KMS-11 (cell line): ENCODE measurements around the gene ATP9B.
A peak's percentile ranks its signal among the peaks of the same experiment; 100 is the strongest.
"Not testable (repeated sequence)": the region's sequence is repeated elsewhere in the genome, so short reads cannot be mapped to it uniquely, and the experiment has no call there.

Experiments used
- H2AFZ ChIP-seq: fragments of 200-600 bp; sonication (generic); 2 replicates; pipeline ENCODE4 v1.6.1; 2016; ENCODE audit warnings: antibody characterized with exemption, mixed run types, low read depth
- H3K27ac ChIP-seq: fragments of 200-600 bp; sonication (generic); 2 replicates; pipeline ENCODE4 v1.6.1; 2016; ENCODE audit warnings: mild to moderate bottlenecking, mixed run types
- H3K27me3 ChIP-seq: fragments of 200-600 bp; sonication (generic); 2 replicates; pipeline ENCODE4 v1.6.1; 2017; ENCODE audit warnings: mild to moderate bottlenecking, low read depth, mixed run types, moderate library complexity; ENCODE audit not compliant: insufficient read depth
- H3K36me3 ChIP-seq: fragments of 200-600 bp; sonication (generic); 2 replicates; pipeline ENCODE4 v1.6.1; 2017; ENCODE audit warnings: mild to moderate bottlenecking, mixed run types; ENCODE audit not compliant: insufficient read depth
- H3K4me1 ChIP-seq: fragments of 200-600 bp; sonication (generic); 2 replicates; pipeline ENCODE4 v1.6.1; 2016; ENCODE audit warnings: mild to moderate bottlenecking, low read depth, mixed run types; ENCODE audit not compliant: poor library complexity, severe bottlenecking
- H3K4me2 ChIP-seq: fragments of 200-600 bp; sonication (generic); 2 replicates; pipeline ENCODE4 v1.7.0; 2016; ENCODE audit warnings: mild to moderate bottlenecking, mixed run types
- H3K4me3 ChIP-seq: fragments of 200-600 bp; sonication (generic); IDR thresholded peaks from 2 replicates; pipeline ENCODE4 v1.6.1; 2017; ENCODE audit warnings: low read depth, low read length, mixed read lengths; ENCODE audit not compliant: insufficient read depth
- H3K79me2 ChIP-seq: fragments of 200-600 bp; sonication (generic); 2 replicates; pipeline ENCODE4 v1.6.1; 2016; ENCODE audit warnings: low read depth, mixed run types; ENCODE audit not compliant: insufficient read depth
- H3K9ac ChIP-seq: fragments of 200-600 bp; sonication (generic); 2 replicates; pipeline ENCODE4 v1.6.1; 2016; ENCODE audit warnings: mild to moderate bottlenecking, mixed run types
- H4K20me1 ChIP-seq: fragments of 200-600 bp; sonication (generic); 2 replicates; pipeline ENCODE4 v1.6.1; 2016; ENCODE audit warnings: mild to moderate bottlenecking, mixed run types; ENCODE audit not compliant: insufficient read depth
- CTCF ChIP-seq: fragments of 200-600 bp; sonication (generic); conservative IDR thresholded peaks from 2 replicates; pipeline ENCODE4 v1.6.1; 2017; ENCODE audit warnings: low read depth, mild to moderate bottlenecking, antibody characterized with exemption, low read length, moderate library complexity, mixed read lengths

ATP9B gene

GRCh38 chr18:79070486-79070885 is 1.3 kb downstream of the ATP9B start:
- Histone ChIP-seq H3K27ac (peak overlapping the region; percentile 93), H3K9ac (peak overlapping the region; percentile 97), H3K4me3 (no peak overlapping the region), H3K36me3 (no peaks in the 10 kb centered on the region), H3K4me1 (peaks cover 16% of the 10 kb centered on the region), H2AFZ (peak overlapping the region; percentile 81; the same call in 1 of the 2 replicates), H3K27me3 (no peaks in the 10 kb centered on the region), H4K20me1 (no peaks in the 10 kb centered on the region), H3K4me2 (peak overlapping the region; percentile 88), H3K79me2 (peaks cover 61% of the 10 kb centered on the region)
- no peak for TF ChIP-seq CTCF

- Histone ChIP-seq H4K20me1 (no peaks in the 10 kb centered on the region), H3K4me2 (peak overlapping the region; percentile 88), H3K4me1 (peaks cover 22% of the 10 kb centered on the region), H3K9ac (peak overlapping the region; percentile 97; the same call in 1 of the 2 replicates), H2AFZ (no peak overlapping the region), H3K27me3 (no peaks in the 10 kb centered on the region), H3K27ac (peak overlapping the region; percentile 93; the same call in 1 of the 2 replicates), H3K79me2 (peaks cover 66% of the 10 kb centered on the region), H3K36me3 (no peaks in the 10 kb centered on the region), H3K4me3 (no peak overlapping the region)
- TF ChIP-seq CTCF: no peak
Measured at GRCh38 chr18:79071037-79071436, 1.8 kb downstream of the ATP9B start.

DNA sequence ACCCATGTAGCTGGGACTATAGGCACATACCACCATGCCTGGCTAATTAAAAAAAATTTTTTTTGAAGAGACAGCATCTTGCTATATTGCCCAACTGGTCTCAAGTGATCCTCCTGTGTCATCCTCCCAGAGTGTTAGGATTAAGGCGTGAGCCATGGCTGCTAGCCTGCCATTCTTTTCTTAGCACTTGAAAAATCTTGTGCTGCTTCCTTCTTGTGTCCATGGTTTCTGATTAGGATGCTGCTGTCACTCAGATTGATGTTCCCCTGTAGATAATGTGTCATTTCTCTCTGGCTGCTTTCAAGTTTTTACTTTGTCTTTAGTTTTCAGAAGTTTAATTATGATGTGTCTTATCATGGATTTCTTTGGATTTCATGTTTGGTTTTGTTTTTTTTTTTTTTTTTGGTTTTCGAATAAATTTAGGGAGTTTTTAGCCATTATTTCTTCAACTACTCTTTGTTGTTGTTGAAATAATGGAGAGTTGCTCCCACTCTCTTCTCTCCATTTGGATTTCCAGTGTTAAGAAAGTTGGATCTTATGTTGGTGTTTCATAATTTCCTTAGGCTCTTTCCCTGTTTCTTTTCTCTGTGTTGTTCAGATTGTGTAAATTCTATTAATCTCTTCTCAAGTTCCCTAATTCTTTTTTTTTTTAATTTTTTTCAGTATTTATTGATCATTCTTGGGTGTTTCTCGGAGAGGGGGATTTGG is 2.5 kb downstream of the ATP9B start:
- Histone ChIP-seq H2AFZ (no peak overlapping the region), H3K4me1 (peaks cover 28% of the 10 kb centered on the region), H4K20me1 (no peaks in the 10 kb centered on the region), H3K79me2 (peaks cover 72% of the 10 kb centered on the region), H3K4me2 (peak overlapping the region; percentile 88), H3K36me3 (no peaks in the 10 kb centered on the region), H3K4me3 (no peak overlapping the region), H3K9ac (no peak overlapping the region), H3K27me3 (no peaks in the 10 kb centered on the region), H3K27ac (no peak overlapping the region)
- TF ChIP-seq CTCF: no peak

DNA sequence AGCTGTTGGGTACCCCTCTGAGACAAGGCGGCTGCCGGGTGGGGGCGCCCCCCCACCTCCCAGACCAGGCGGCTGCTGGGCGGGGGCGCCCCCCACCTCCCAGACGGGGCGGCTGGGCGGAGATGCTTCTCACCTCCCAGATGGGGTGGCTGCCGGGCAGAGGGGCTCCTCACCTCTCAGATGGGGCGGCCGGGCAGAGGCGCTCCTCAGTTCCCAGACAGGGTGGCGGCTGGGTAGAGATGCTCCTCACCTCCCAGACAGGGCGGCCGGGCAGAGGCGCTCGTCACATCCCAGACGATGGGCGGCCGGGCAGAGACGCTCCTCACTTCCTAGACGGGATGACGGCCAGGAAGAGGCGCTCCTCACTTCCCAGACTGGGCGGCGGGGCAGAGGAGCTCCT is 3.5 kb downstream of the ATP9B start:
- H4K20me1 ChIP-seq, H3K27ac ChIP-seq, H3K9ac ChIP-seq, H3K4me3 ChIP-seq, H3K36me3 ChIP-seq, H3K27me3 ChIP-seq, H3K4me2 ChIP-seq, H2AFZ ChIP-seq: not testable (repeated sequence)
- Histone ChIP-seq H3K79me2 (peaks cover 82% of the 10 kb centered on the region), H3K4me1 (peaks cover 33% of the 10 kb centered on the region)

- no peak for TF ChIP-seq CTCF
- H3K79me2 ChIP-seq: peaks cover 100% of the 10 kb centered on the region
- H4K20me1 ChIP-seq: no peaks in the 10 kb centered on the region
Measured at GRCh38 chr18:79077181-79077580, 8.0 kb downstream of the ATP9B start.

GRCh38 chr18:79078791-79079190 is 9.6 kb downstream of the ATP9B start:
- H3K9ac ChIP-seq, H2AFZ ChIP-seq, H3K27me3 ChIP-seq, H4K20me1 ChIP-seq, H3K4me2 ChIP-seq, H3K36me3 ChIP-seq, H3K4me3 ChIP-seq, H3K27ac ChIP-seq: not testable (repeated sequence)
- peaks cover 99% of the 10 kb centered on the region for H3K79me2 ChIP-seq
- peaks cover 19% of the 10 kb centered on the region for H3K4me1 ChIP-seq

More at GRCh38 chr18:79077181-79077580, 8.0 kb downstream of the ATP9B start:
- Histone ChIP-seq H3K4me2 (no peak overlapping the region), H3K4me1 (peaks cover 19% of the 10 kb centered on the region), H3K27me3 (no peaks in the 10 kb centered on the region), H2AFZ (no peak overlapping the region), H3K27ac (no peak overlapping the region), H3K9ac (no peak overlapping the region), H3K4me3 (no peak overlapping the region), H3K36me3 (no peaks in the 10 kb centered on the region)
